ENCODE data around the gene SMG1. TPM values are rescaled to one million over a fixed set of nuclear protein-coding genes. Genes with fewer than 3 reads are reported as not detected.

The SMG1 gene
- total and polyA plus RNA-seq, 10 of the 15 experiments (the other 5 are each of a cell fraction or from before 2014, with no cell fraction given) = 3.9 to 66.7 (median 37.0) TPM

- SMC1A ChIA-PET (ENCODE audit: uncharacterized antibody, unreplicated experiment) = interaction anchor here (0.5 to 1.7 kb wide), 7 partner anchors 11 to 130 kb away, joined by 3 to 8 read pairs (median 4); no protein-coding TSS in a partner anchor
- RAD21 ChIA-PET (ENCODE audit: unreplicated experiment) = interaction anchor here (1.5 to 3.1 kb wide), 2 partner anchors 13 to 144 kb away, joined by 3 to 20 read pairs; no protein-coding TSS in a partner anchor
- H2AFZ ChIP-seq (ENCODE audit: control insufficient read depth, low read depth, low read length) = peak overlapping the region; percentile 15; the same call in 1 of the 2 replicates
- intact Hi-C loops (cut with micrococcal nuclease; ENCODE audit: unreplicated experiment) (no loop called here), in situ Hi-C loops (cut with MboI) (no loop called here)
- BruUV-seq (replicated peaks) = no TSS peak
- DNase-seq (ENCODE audit: low read depth, low spot score) (no peak), ATAC-seq (no peak), FAIRE-seq (no peak)
- 0 out of 2 replicates have a peak, but pooled peaks have one; percentile 56 for TF ChIP-seq PAX8 (IDR thresholded peaks at IDR 0.05)
- TF ChIP-seq HDGF (IDR thresholded peaks at IDR 0.05) = no peak
- CTCF ChIA-PET = interaction anchor here (0.7 to 3.6 kb wide), 6 partner anchors 9 to 133 kb away, joined by 3 to 16 read pairs (median 10); no protein-coding TSS in a partner anchor
- H3K36me3 ChIP-seq (ENCODE audit: control insufficient read depth in 2 of 2, insufficient read depth in 2 of 2, low read length in 1 of 2) = no peaks in the 10 kb centered on the region
- no peak overlapping the region for H3K4me3 ChIP-seq
- no peaks in the 10 kb centered on the region for H4K20me1 ChIP-seq (ENCODE audit: control insufficient read depth, insufficient read depth)
- H3K9ac ChIP-seq (ENCODE audit: control insufficient read depth, insufficient read depth, low read length) = no peak overlapping the region
- no peaks in the 10 kb centered on the region for H3K27me3 ChIP-seq (replicated peaks in 1 of 2; ENCODE audit: control insufficient read depth in 2 of 2, insufficient read depth in 2 of 2, low read length in 1 of 2)
- 68% methylated on average over 5 of the region's 5 CpGs for WGBS (ENCODE audit: insufficient coverage, insufficient replicate concordance, low lambda C conversion rate, missing lambda C conversion rate)
- peaks cover 2% of the 10 kb centered on the region; the same call in 1 of the 2 replicates for H3K79me2 ChIP-seq (ENCODE audit: control insufficient read depth, insufficient read depth, low read length)
- H3K4me1 ChIP-seq (ENCODE audit: control insufficient read depth, insufficient read depth, low read length) = peaks cover 6% of the 10 kb centered on the region
- H3K9me3 ChIP-seq (replicated peaks; ENCODE audit: control insufficient read depth, insufficient read depth, low read length) = no peaks in the 10 kb centered on the region
- H3K27ac ChIP-seq (ENCODE audit: control insufficient read depth, insufficient read depth) = no peak overlapping the region
- no peak overlapping the region for H3K4me2 ChIP-seq (ENCODE audit: control insufficient read depth, insufficient read depth)
- POLR2A ChIA-PET = interaction anchor here (0.6 to 1.4 kb wide), 3 partner anchors 23 to 135 kb away, joined by 3 to 4 read pairs (median 3); partner anchors contain the start of gene COQ7
Measured at GRCh38 chr16:18932243-18932987, 6.2 kb upstream of the SMG1 start.

GRCh38 chr16:18931756-18932155 is 5.5 kb upstream of the SMG1 start:
- POLR2A ChIA-PET = interaction anchor here (0.6 to 1.4 kb wide), 3 partner anchors 9 to 136 kb away, joined by 3 to 4 read pairs (median 4); partner anchors contain the start of gene COQ7
- WGBS (ENCODE audit: insufficient coverage, insufficient replicate concordance, low lambda C conversion rate, missing lambda C conversion rate) = 8% methylated on average over 5 of the region's 5 CpGs
- no peak for TF ChIP-seq ETV6 (conservative IDR thresholded peaks at IDR 0.05 in 1 of 2, IDR thresholded peaks at IDR 0.05 in 1 of 2; ENCODE audit: borderline replicate concordance in 1 of 2, low read depth in 1 of 2)
- TF ChIP-seq IKZF2 (IDR thresholded peaks at IDR 0.05) = peak; percentile 28 to 57; a peak in 3 of 4 replicates
- TF ChIP-seq NR2F1 (conservative IDR thresholded peaks at IDR 0.05) = no peak; the same call in 1 of the 2 replicates
- peak; percentile 29 for TF ChIP-seq CUX1 (IDR thresholded peaks at IDR 0.05; ENCODE audit: insufficient replicate concordance, low read depth, low read length)
- TF ChIP-seq ATF7 (IDR thresholded peaks at IDR 0.05; ENCODE audit: low read depth) = peak; percentile 33; the same call in 1 of the 2 replicates
- TF ChIP-seq KDM1A (IDR thresholded peaks at IDR 0.05; ENCODE audit: borderline replicate concordance) = no peak
- TF ChIP-seq BCL11A (IDR thresholded peaks at IDR 0.05; ENCODE audit: low read depth, low read length) = no peak
- no peak for TF ChIP-seq GATAD2B (conservative IDR thresholded peaks at IDR 0.05; ENCODE audit: low read depth)

More at GRCh38 chr16:18931756-18932155, 5.5 kb upstream of the SMG1 start:
- DNase-seq (ENCODE audit: low read depth, low spot score) = peak; percentile 47
- Histone ChIP-seq H3K9ac (ENCODE audit: control insufficient read depth, insufficient read depth, low read length) (no peak overlapping the region), H3K4me1 (ENCODE audit: control insufficient read depth, insufficient read depth, low read length) (peaks cover 6% of the 10 kb centered on the region), H3K36me3 (ENCODE audit: control insufficient read depth in 2 of 2, insufficient read depth in 2 of 2, low read length in 1 of 2) (no peaks in the 10 kb centered on the region), H3K27ac (ENCODE audit: control insufficient read depth, insufficient read depth) (peak overlapping the region; percentile 32), H4K20me1 (ENCODE audit: control insufficient read depth, insufficient read depth) (no peaks in the 10 kb centered on the region), H3K4me3 (no peak overlapping the region), H3K79me2 (ENCODE audit: control insufficient read depth, insufficient read depth, low read length) (peaks cover 2% of the 10 kb centered on the region; the same call in 1 of the 2 replicates), H3K4me2 (ENCODE audit: control insufficient read depth, insufficient read depth) (peak overlapping the region; percentile 20), H2AFZ (ENCODE audit: control insufficient read depth, low read depth, low read length) (peak overlapping the region; percentile 82), H3K9me3 (replicated peaks; ENCODE audit: control insufficient read depth, insufficient read depth, low read length) (no peaks in the 10 kb centered on the region), H3K27me3 (replicated peaks in 1 of 2; ENCODE audit: control insufficient read depth in 2 of 2, insufficient read depth in 2 of 2, low read length in 1 of 2) (no peaks in the 10 kb centered on the region)
- peak; percentile 80 for ATAC-seq
- ChIA-PET RAD21 (ENCODE audit: unreplicated experiment) (interaction anchor here (0.7 to 3.1 kb wide), 5 partner anchors 10 to 1972 kb away, joined by 3 to 20 read pairs (median 3); no protein-coding TSS in a partner anchor), SMC1A (ENCODE audit: uncharacterized antibody, unreplicated experiment) (interaction anchor here (0.7 to 1.7 kb wide), 5 partner anchors 12 to 130 kb away, joined by 3 to 8 read pairs (median 3); no protein-coding TSS in a partner anchor), CTCF (interaction anchor here (1.0 to 3.6 kb wide), 5 partner anchors 10 to 133 kb away, joined by 3 to 16 read pairs (median 11); no protein-coding TSS in a partner anchor)
- no peak for FAIRE-seq
- in situ Hi-C loops (cut with MboI) = no loop called here
- no TSS peak for BruUV-seq (replicated peaks)
- intact Hi-C loops (cut with micrococcal nuclease; ENCODE audit: unreplicated experiment) = no loop called here

All from GM12878 (cell line).